H1 (cell line): ENCODE data around the gene TANC1. TPM values are rescaled to one million over a fixed set of nuclear protein-coding genes. Genes with fewer than 3 reads are reported as not detected.

Experiments
- CTCF ChIA-PET: fragments of 300-600 bp; sonication (Branson Sonifier 250); formaldehyde crosslinking; loops from one replicate; lab custom pipeline; 2021; ENCODE audit not compliant: partially characterized antibody; lab: Charles Lee
- POLR2A ChIA-PET: fragments of 300-600 bp; sonication (Branson Sonifier 250); formaldehyde crosslinking; loops from one replicate; lab custom pipeline; 2021; ENCODE audit warnings: inconsistent platforms; ENCODE audit not compliant: partially characterized antibody; lab: Charles Lee
- DNase-seq, 2 experiments: peaks; one replicate each; pipeline versions ENCODE4 v3.0.0 to v3.0.0-alpha.2; 2010 to 2022; ENCODE audit warnings: low spot score in 2 of 2, low read depth in 1 of 2, mixed read lengths in 1 of 2
- FAIRE-seq: peaks from 2 replicates; lab custom pipeline; 2011; peaks lifted over from hg19 to GRCh38; lab: Jason Lieb, UNC
- H2AFZ ChIP-seq: 2 replicates; pipeline ENCODE4 v1.8.1; 2012; ENCODE audit warnings: low read length, inconsistent platforms
- H2AK5ac ChIP-seq: 2 replicates; pipeline ENCODE4 v1.6.1; 2013; ENCODE audit warnings: low read depth, low read length
- H2BK120ac ChIP-seq: replicated peaks from 2 replicates; pipeline ENCODE3; 2013; ENCODE audit warnings: low read depth, low read length, inconsistent platforms
- H2BK12ac ChIP-seq: 2 replicates; pipeline ENCODE4 v1.6.1; 2013; ENCODE audit warnings: low read depth, low read length
- H2BK15ac ChIP-seq: 2 replicates; pipeline ENCODE4 v1.6.1; 2013; ENCODE audit warnings: low read length
- H2BK20ac ChIP-seq: 2 replicates; pipeline ENCODE4 v1.6.1; 2013; ENCODE audit warnings: low read length
- H2BK5ac ChIP-seq: 2 replicates; pipeline ENCODE4 v1.6.1; 2013; ENCODE audit warnings: low read depth, low read length
- H3K14ac ChIP-seq: 2 replicates; pipeline ENCODE4 v1.6.1; 2013; ENCODE audit warnings: inconsistent platforms; ENCODE audit not compliant: insufficient read length
- H3K18ac ChIP-seq: 2 replicates; pipeline ENCODE4 v1.6.1; 2013; ENCODE audit warnings: low read length; ENCODE audit errors: extremely low read depth
- H3K23ac ChIP-seq: 2 replicates; pipeline ENCODE4 v1.6.1; 2013; ENCODE audit warnings: inconsistent platforms; ENCODE audit not compliant: insufficient read length
- H3K23me2 ChIP-seq: 2 replicates; pipeline ENCODE4 v1.6.1; 2013; ENCODE audit warnings: low read depth, low read length
- H3K27ac ChIP-seq: 2 replicates; pipeline ENCODE4 v1.6.1; 2011; ENCODE audit warnings: low read depth, low read length, inconsistent platforms
- H3K27me3 ChIP-seq, 4 experiments: replicated peaks in 1 of 4; 1 replicate in 1 of 4; 2 replicates in 3 of 4; pipeline versions ENCODE4 v1.6.1 to v1.8.1; 2011 to 2013; ENCODE audit warnings: low read length in 3 of 4, mild to moderate bottlenecking in 3 of 4, inconsistent platforms in 2 of 4, mixed read lengths in 2 of 4, moderate library complexity in 1 of 4; ENCODE audit not compliant: control insufficient read depth in 3 of 4, insufficient read depth in 3 of 4; ENCODE audit errors: extremely low read depth in 1 of 4
- H3K36me3 ChIP-seq, 4 experiments: 2 replicates each; pipeline versions ENCODE4 v1.6.1 to v1.8.1; 2011 to 2013; ENCODE audit warnings: mild to moderate bottlenecking in 4 of 4, low read length in 3 of 4, moderate library complexity in 2 of 4, control low read depth in 1 of 4, inconsistent platforms in 1 of 4; ENCODE audit not compliant: insufficient read depth in 4 of 4, control insufficient read depth in 2 of 4
- H3K4ac ChIP-seq: replicated peaks from 2 replicates; pipeline ENCODE3; 2013; ENCODE audit warnings: low read length, low read depth, mixed read lengths, inconsistent platforms; ENCODE audit not compliant: insufficient read length
- H3K4me1 ChIP-seq, 4 experiments: replicated peaks in 1 of 4; 1 replicate in 1 of 4; 2 replicates in 3 of 4; pipeline versions ENCODE4 v1.6.1 to v1.8.1; 2011 to 2013; ENCODE audit warnings: low read length in 3 of 4, inconsistent platforms in 2 of 4, mixed read lengths in 1 of 4; ENCODE audit not compliant: insufficient read depth in 4 of 4, control insufficient read depth in 3 of 4
- H3K4me2 ChIP-seq, 2 experiments: 2 replicates each; pipeline versions ENCODE4 v1.6.1 to v1.8.1; 2011 to 2013; ENCODE audit warnings: low read depth in 2 of 2, low read length in 2 of 2, control low read depth in 1 of 2, inconsistent platforms in 1 of 2, mild to moderate bottlenecking in 1 of 2; ENCODE audit not compliant: insufficient read depth in 1 of 2
- H3K4me3 ChIP-seq, 4 experiments: fragments of 200-600, 300-600 bp in 1 of 4; sonication (generic), shearing (Covaris generic), sonication (Bioruptor Twin) in 1 of 4; 2 replicates each; pipeline versions ENCODE4 v1.5.1 to v1.8.1; 2011 to 2016; ENCODE audit warnings: low read length in 4 of 4, low read depth in 3 of 4, control low read depth in 2 of 4, inconsistent platforms in 2 of 4, mild to moderate bottlenecking in 2 of 4, mixed read lengths in 1 of 4, moderate library complexity in 1 of 4; ENCODE audit not compliant: insufficient read depth in 2 of 4; ENCODE audit errors: extremely low read depth in 1 of 4
- H3K56ac ChIP-seq: replicated peaks from 2 replicates; pipeline ENCODE3; 2013; ENCODE audit warnings: low read depth, mild to moderate bottlenecking, mixed read lengths, low read length, inconsistent platforms; ENCODE audit not compliant: insufficient read length
- H3K79me1 ChIP-seq: 2 replicates; pipeline ENCODE4 v1.6.1; 2013; ENCODE audit warnings: low read depth, low read length, control low read depth
- H3K79me2 ChIP-seq, 2 experiments: 2 replicates each; pipeline versions ENCODE4 v1.6.1 to v1.8.1; 2012 to 2013; ENCODE audit warnings: low read length in 2 of 2, mild to moderate bottlenecking in 2 of 2, inconsistent platforms in 1 of 2; ENCODE audit not compliant: insufficient read depth in 2 of 2, control insufficient read depth in 1 of 2
- H3K9ac ChIP-seq, 4 experiments: replicated peaks in 1 of 4; 1 replicate in 1 of 4; 2 replicates in 3 of 4; pipeline versions ENCODE4 v1.6.1 to v1.8.1; 2011 to 2013; ENCODE audit warnings: low read depth in 3 of 4, low read length in 3 of 4, control low read depth in 2 of 4, mild to moderate bottlenecking in 2 of 4, moderate library complexity in 2 of 4, inconsistent platforms in 1 of 4; ENCODE audit errors: extremely low read depth in 1 of 4
- H3K9me3 ChIP-seq, 2 experiments: 2 replicates each; pipeline versions ENCODE4 v1.6.1 to v1.8.1; 2012 to 2013; ENCODE audit warnings: mild to moderate bottlenecking in 2 of 2, moderate library complexity in 2 of 2, control low read depth in 1 of 2, inconsistent platforms in 1 of 2, low read depth in 1 of 2, low read length in 1 of 2, mixed read lengths in 1 of 2; ENCODE audit not compliant: insufficient read depth in 2 of 2
- H4K20me1 ChIP-seq, 2 experiments: replicated peaks in 1 of 2; 2 replicates each; pipeline versions ENCODE3 to v1.8.1; 2011 to 2013; ENCODE audit warnings: inconsistent platforms in 2 of 2, low read length in 2 of 2, mild to moderate bottlenecking in 1 of 2; ENCODE audit not compliant: insufficient read depth in 2 of 2, control insufficient read depth in 1 of 2
- H4K5ac ChIP-seq: 2 replicates; pipeline ENCODE4 v1.6.1; 2013; ENCODE audit warnings: low read length, low read depth, mixed read lengths, inconsistent platforms; ENCODE audit not compliant: insufficient read length
- H4K8ac ChIP-seq: 2 replicates; pipeline ENCODE4 v1.8.0; 2013; ENCODE audit warnings: mild to moderate bottlenecking, moderate library complexity, low read length, inconsistent platforms; ENCODE audit not compliant: insufficient read depth; ENCODE audit errors: extremely low read depth
- H4K91ac ChIP-seq: replicated peaks from 2 replicates; pipeline ENCODE3; 2013; ENCODE audit warnings: low read length, mixed read lengths, inconsistent platforms; ENCODE audit not compliant: insufficient read length
- SIRT6 ChIP-seq: IDR thresholded peaks from one replicate; pipeline ENCODE4 v1.7.1; 2012; ENCODE audit warnings: low read length, inconsistent platforms
- WGBS, 2 experiments: shearing (Covaris generic) in 1 of 2; methylation state at CpG; one replicate each; pipeline versions ENCODE4 v1.1.6 to v1.1.7; 2013 to 2015; ENCODE audit warnings: low lambda C conversion rate in 2 of 2, mixed read lengths in 2 of 2, inconsistent platforms in 1 of 2, low coverage in 1 of 2, missing lambda C conversion rate in 1 of 2; ENCODE audit not compliant: insufficient replicate concordance in 2 of 2, insufficient coverage in 1 of 2, insufficient read length in 1 of 2; ENCODE audit errors: extremely low coverage in 1 of 2, missing lambda C conversion rate in 1 of 2; 5-methylcytosine and 5-hydroxymethylcytosine counted together
- polyA plus RNA-seq, 7 experiments: library from polyadenylated mRNA; depleted of rRNA in 3 of 7; stranded (reverse) in 5 of 7; unstranded in 2 of 7; fragments of >200 nt in 5 of 7; fragments of 200-250 nt in 2 of 7; gene quantifications; 1 replicate in 5 of 7; 2 replicates in 1 of 7; 4 replicates in 1 of 7; pipeline versions ENCODE4 v1.2.1 to v1.2.3, GENCODE V29; 2011 to 2013; ENCODE audit warnings: missing spikeins in 2 of 7, mixed read lengths in 2 of 7
- total RNA-seq: library from RNA; stranded (reverse); fragmentation: NEBNext Ultra II Directional; extraction: Animal tissue kit (Norgen Biotek cat#: 25700); gene quantifications from 2 replicates; pipeline ENCODE4 v1.2.1, GENCODE V29; 2021

Gene TANC1
- total and polyA plus RNA-seq, 2 of the 8 experiments (the other 6 are each of a cell fraction or from before 2014, with no cell fraction given) = 4.1 to 7.6 TPM

DNA sequence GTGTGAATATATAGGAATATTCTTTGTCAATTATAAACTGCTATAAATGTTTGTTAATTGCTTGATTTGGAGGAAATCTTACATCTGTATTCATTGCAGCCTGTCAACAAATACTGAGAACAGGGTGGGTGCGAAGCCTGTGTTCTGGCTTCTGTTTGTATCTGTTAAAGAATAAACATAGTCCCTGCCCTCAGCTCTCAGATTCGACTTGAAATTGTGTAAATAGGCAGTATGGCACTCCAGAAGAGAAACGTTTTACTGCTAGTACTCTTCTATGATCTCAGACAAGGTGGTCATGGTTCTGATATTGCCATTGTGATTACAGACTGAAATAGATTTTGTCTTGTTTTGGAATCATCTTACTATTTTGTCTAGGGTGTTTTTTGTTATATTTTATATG, 92.1 kb downstream of the TANC1 start:
- H3K9ac ChIP-seq = no peak overlapping the region
- no peak overlapping the region for H3K18ac ChIP-seq
- H2BK20ac ChIP-seq = no peak overlapping the region
- no peaks in the 10 kb centered on the region for H3K36me3 ChIP-seq
- H4K5ac ChIP-seq = no peak overlapping the region
- H2AFZ ChIP-seq = no peak overlapping the region
- H4K8ac ChIP-seq = no peak overlapping the region
- H3K79me1 ChIP-seq = no peaks in the 10 kb centered on the region
- no peak overlapping the region for H3K56ac ChIP-seq
- no peak overlapping the region for H2BK15ac ChIP-seq
- no peak for TF ChIP-seq SIRT6
- TF ChIP-seq, all 59 proteins: peak for 0
- no peak overlapping the region for H4K91ac ChIP-seq
- H3K4me2 ChIP-seq = no peak overlapping the region
- no peaks in the 10 kb centered on the region for H3K23me2 ChIP-seq
- POLR2A ChIA-PET = no interaction called here
- H3K27me3 ChIP-seq = no peaks in the 10 kb centered on the region; a peak in 2 of 7 replicates
- H3K4me1 ChIP-seq = peaks cover 8 to 13% (median 10%) of the 10 kb centered on the region in 4 experiments; a peak in 6 of 7 replicates
- 88% methylated on average over 3 of the region's 3 CpGs; no CpG with 5 or more reads in 1 of the 2 experiments for WGBS, 2 experiments
- no peak overlapping the region for H3K27ac ChIP-seq
- no peak overlapping the region for H3K4ac ChIP-seq
- no peak overlapping the region for H3K4me3 ChIP-seq
- CTCF ChIA-PET = no interaction called here
- H3K23ac ChIP-seq = no peak overlapping the region
- H2BK5ac ChIP-seq = no peak overlapping the region
- H3K79me2 ChIP-seq = no peaks in the 10 kb centered on the region
- H2BK12ac ChIP-seq = no peak overlapping the region
- FAIRE-seq (no peak), DNase-seq (no peak)
- no peak overlapping the region for H2BK120ac ChIP-seq
- no peak overlapping the region for H3K14ac ChIP-seq
- H2AK5ac ChIP-seq = no peak overlapping the region
- H4K20me1 ChIP-seq = peaks cover 0 to 2% of the 10 kb centered on the region in 2 experiments
- H3K9me3 ChIP-seq = no peaks in the 10 kb centered on the region
